ENCODE results near the gene PCDH12. TPM values are rescaled to one million over a fixed set of nuclear protein-coding genes. Genes with fewer than 3 reads are reported as not detected.

The PCDH12 gene
- total RNA-seq (not detected in 2 replicates), polyA plus RNA-seq (0.01 TPM in 1 of 2 replicates, not detected in the other), polyA minus RNA-seq (under 0.01 TPM in 1 of 2 replicates, not detected in the other)
- total RNA-seq (2013), result 0.47 TPM

DNA sequence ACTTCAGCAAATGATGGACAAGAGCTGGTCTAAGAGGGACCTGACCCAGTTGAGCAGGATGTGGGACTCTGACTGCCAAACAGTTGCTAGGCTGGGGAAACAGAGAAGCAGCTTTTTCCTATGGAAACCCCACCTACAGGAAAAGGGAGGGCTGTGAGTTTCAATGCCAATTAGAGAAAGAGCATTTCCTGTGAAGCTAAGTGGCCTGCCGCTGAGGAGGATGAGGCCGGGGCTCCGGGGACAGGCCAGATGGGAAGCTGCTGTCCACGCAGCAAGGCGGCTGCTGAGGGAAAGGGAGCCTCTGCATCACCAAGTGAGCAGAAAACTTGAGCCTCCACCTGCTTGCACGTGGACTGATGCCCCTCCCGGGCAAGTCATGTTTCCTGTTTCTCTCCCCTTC lies at the start of gene PCDH12:
Gene PCDH12, minus strand, starts transcription at position 90 of the 400 bp plus-strand sequence. CDS start 351 bp downstream, outside the sequence.
- no peak within 1 kb of the TSS for H3K4me3 Mint-ChIP-seq
- H3K9me3 ChIP-seq (ENCODE audit: control extremely low read depth in 1 of 3, control insufficient read depth in 2 of 3, insufficient read depth in 1 of 3, low read length in 2 of 3), result no peaks in the 10 kb centered on the region
- H3K27ac Mint-ChIP-seq, result no peak within 1 kb of the TSS
- peaks cover 0 to 2% of the 10 kb centered on the region in 2 experiments for H3K36me3 ChIP-seq (replicated peaks in 1 of 2; ENCODE audit: control extremely low read depth in 1 of 2, control insufficient read depth in 1 of 2, extremely low read depth in 1 of 2, insufficient read depth in 2 of 2, low read length in 1 of 2)
- no peaks in the 10 kb centered on the region for H3K79me2 ChIP-seq (ENCODE audit: control insufficient read depth, insufficient read depth, low read length)
- intact Hi-C loops (cut with micrococcal nuclease), result no loop called here
- H3K27ac ChIP-seq (ENCODE audit: low read length in 2 of 2), result no peak within 1 kb of the TSS
- H3K9ac ChIP-seq (ENCODE audit: low read length), result no peak within 1 kb of the TSS
- DNase-seq, result no peak
- no peak for ATAC-seq (ENCODE audit: low read depth)
- WGBS (ENCODE audit: insufficient coverage), result 3% methylated on average over 7 of the region's 7 CpGs
- H3K27me3 ChIP-seq (replicated peaks in 1 of 4; ENCODE audit: control extremely low read depth in 1 of 4, control insufficient read depth in 3 of 4, insufficient read depth in 4 of 4, low read length in 3 of 4), result no peaks in the 10 kb centered on the region
- CTCF ChIA-PET, result interaction anchor here (1.1 to 9.9 kb wide), 6 partner anchors 11 to 294 kb away, joined by 3 to 198 read pairs (median 7); partner anchors contain the start of genes PCDH1 and RNF14
- POLR2A ChIA-PET, result no interaction called here
- H3K4me2 ChIP-seq (replicated peaks; ENCODE audit: low read depth, low read length, poor library complexity, severe bottlenecking), result no peak within 1 kb of the TSS
- H4K20me1 ChIP-seq (ENCODE audit: control insufficient read depth, insufficient read depth, low read length, poor library complexity, severe bottlenecking), result no peaks in the 10 kb centered on the region
- H2AFZ ChIP-seq (ENCODE audit: insufficient read depth, low read depth, low read length, poor library complexity, severe bottlenecking), result no peak within 1 kb of the TSS
- H3K4me1 Mint-ChIP-seq, result peaks cover 23% of the 10 kb centered on the region
- H3K4me1 ChIP-seq (ENCODE audit: control insufficient read depth in 2 of 2, insufficient read depth in 2 of 2, low read length in 2 of 2), result peaks cover 10 to 25% of the 10 kb centered on the region in 2 donors
- H3K27me3 Mint-ChIP-seq, result no peaks in the 10 kb centered on the region
- no peak for TF ChIP-seq EZH2 (IDR thresholded peaks at IDR 0.05; ENCODE audit: borderline replicate concordance, insufficient read depth, low read depth, low read length, poor library complexity, severe bottlenecking)
- TF ChIP-seq, protein P1, sequence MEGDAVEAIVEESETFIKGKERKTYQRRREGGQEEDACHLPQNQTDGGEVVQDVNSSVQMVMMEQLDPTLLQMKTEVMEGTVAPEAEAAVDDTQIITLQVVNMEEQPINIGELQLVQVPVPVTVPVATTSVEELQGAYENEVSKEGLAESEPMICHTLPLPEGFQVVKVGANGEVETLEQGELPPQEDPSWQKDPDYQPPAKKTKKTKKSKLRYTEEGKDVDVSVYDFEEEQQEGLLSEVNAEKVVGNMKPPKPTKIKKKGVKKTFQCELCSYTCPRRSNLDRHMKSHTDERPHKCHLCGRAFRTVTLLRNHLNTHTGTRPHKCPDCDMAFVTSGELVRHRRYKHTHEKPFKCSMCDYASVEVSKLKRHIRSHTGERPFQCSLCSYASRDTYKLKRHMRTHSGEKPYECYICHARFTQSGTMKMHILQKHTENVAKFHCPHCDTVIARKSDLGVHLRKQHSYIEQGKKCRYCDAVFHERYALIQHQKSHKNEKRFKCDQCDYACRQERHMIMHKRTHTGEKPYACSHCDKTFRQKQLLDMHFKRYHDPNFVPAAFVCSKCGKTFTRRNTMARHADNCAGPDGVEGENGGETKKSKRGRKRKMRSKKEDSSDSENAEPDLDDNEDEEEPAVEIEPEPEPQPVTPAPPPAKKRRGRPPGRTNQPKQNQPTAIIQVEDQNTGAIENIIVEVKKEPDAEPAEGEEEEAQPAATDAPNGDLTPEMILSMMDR (IDR thresholded peaks at IDR 0.05), result no peak
- H3K9me3 Mint-ChIP-seq (ENCODE audit: insufficient read depth), result no peaks in the 10 kb centered on the region
- no peak within 1 kb of the TSS for H3K4me3 ChIP-seq (ENCODE audit: control extremely low read depth in 1 of 5, extremely low read depth in 1 of 5, insufficient read depth in 1 of 5, low read depth in 2 of 5, low read length in 4 of 5)

DNA sequence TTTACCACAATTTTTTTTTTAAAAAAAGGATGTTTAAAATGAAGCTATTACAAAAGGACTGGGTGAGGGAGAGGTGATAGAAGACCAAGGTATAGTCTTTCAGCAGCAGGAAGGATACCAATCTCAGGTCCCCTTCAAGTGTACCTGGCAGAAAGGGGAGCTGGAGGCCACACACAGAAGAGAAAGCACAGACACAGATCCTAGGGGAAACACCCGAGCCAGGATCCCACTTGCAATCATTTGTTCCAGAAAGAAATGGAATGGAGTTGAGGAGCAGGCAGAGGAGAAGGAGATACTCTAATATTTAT lies 49.2 kb upstream of the PCDH12 start:
- peaks cover 0 to 16% of the 10 kb centered on the region in 2 experiments for H3K36me3 ChIP-seq (replicated peaks in 1 of 2; ENCODE audit: control extremely low read depth in 1 of 2, control insufficient read depth in 1 of 2, extremely low read depth in 1 of 2, insufficient read depth in 2 of 2, low read length in 1 of 2)
- H3K79me2 ChIP-seq (ENCODE audit: control insufficient read depth, insufficient read depth, low read length), result no peaks in the 10 kb centered on the region
- H3K27me3 Mint-ChIP-seq, result no peaks in the 10 kb centered on the region
- intact Hi-C loops (cut with micrococcal nuclease), result no loop called here
- peaks cover 14% of the 10 kb centered on the region for H3K4me1 Mint-ChIP-seq
- no peak overlapping the region for H2AFZ ChIP-seq (ENCODE audit: insufficient read depth, low read depth, low read length, poor library complexity, severe bottlenecking)
- WGBS (ENCODE audit: insufficient coverage), result no CpG with 5 or more reads among the region's 1 CpG
- DNase-seq (no peak), ATAC-seq (ENCODE audit: low read depth) (no peak)
- no peak overlapping the region for H3K27ac ChIP-seq (ENCODE audit: low read length in 2 of 2)
- no peak overlapping the region for H3K4me3 Mint-ChIP-seq
- H3K4me2 ChIP-seq (replicated peaks; ENCODE audit: low read depth, low read length, poor library complexity, severe bottlenecking), result no peak overlapping the region
- no peaks in the 10 kb centered on the region for H3K27me3 ChIP-seq (replicated peaks in 1 of 4; ENCODE audit: control extremely low read depth in 1 of 4, control insufficient read depth in 3 of 4, insufficient read depth in 4 of 4, low read length in 3 of 4)
- ChIA-PET POLR2A (no interaction called here), CTCF (interaction anchor here (10.6 kb wide), 1 partner anchor 16 kb away, joined by 91 read pairs; no protein-coding TSS in a partner anchor)
- no peak overlapping the region for H3K4me3 ChIP-seq (ENCODE audit: control extremely low read depth in 1 of 5, extremely low read depth in 1 of 5, insufficient read depth in 1 of 5, low read depth in 2 of 5, low read length in 4 of 5)
- no peak for TF ChIP-seq EZH2 (IDR thresholded peaks at IDR 0.05; ENCODE audit: borderline replicate concordance, insufficient read depth, low read depth, low read length, poor library complexity, severe bottlenecking)
- TF ChIP-seq, protein P1 (IDR thresholded peaks at IDR 0.05), result no peak
- H3K9me3 Mint-ChIP-seq (ENCODE audit: insufficient read depth), result no peaks in the 10 kb centered on the region
- H3K9ac ChIP-seq (ENCODE audit: low read length), result no peak overlapping the region
- no peaks in the 10 kb centered on the region for H3K9me3 ChIP-seq (ENCODE audit: control extremely low read depth in 1 of 3, control insufficient read depth in 2 of 3, insufficient read depth in 1 of 3, low read length in 2 of 3)
- H3K27ac Mint-ChIP-seq, result no peak overlapping the region
- peaks cover under 1 to 3% of the 10 kb centered on the region in 2 donors for H3K4me1 ChIP-seq (ENCODE audit: control insufficient read depth in 2 of 2, insufficient read depth in 2 of 2, low read length in 2 of 2)
- no peaks in the 10 kb centered on the region for H4K20me1 ChIP-seq (ENCODE audit: control insufficient read depth, insufficient read depth, low read length, poor library complexity, severe bottlenecking)
